Activated CD8-positive, alpha-beta memory T cell treated with anti-CD3 and anti-CD28 coated beads, Interleukin-2, amount 10 ng/mL, durations not matched to agents 7 days and 5 days (primary cell): ENCODE data around the gene OR4S2. TPM values are rescaled to one million over a fixed set of nuclear protein-coding genes. Genes with fewer than 3 reads are reported as not detected.

Experiments used
- ATAC-seq: fragments of 150-1000 bp; cut with Tn5 transposase; one replicate; pipeline ENCODE4 v1.10.0; 2021; ENCODE audit warnings: moderate library complexity
- CTCF ChIA-PET: fragments of 350-600 bp; sonication (Branson Sonifier 250); formaldehyde crosslinking; loops from one replicate; lab custom pipeline; 2021; ENCODE audit warnings: antibody characterized with exemption; lab: Charles Lee
- DNase-seq: peaks from one replicate; pipeline ENCODE4 v3.0.0-alpha.2; 2020
- H3K27ac Mint-ChIP-seq: one replicate; pipeline ENCODE4 v1.8.0; 2021; ENCODE audit warnings: mild to moderate bottlenecking, mixed read lengths
- H3K27me3 Mint-ChIP-seq: one replicate; pipeline ENCODE4 v1.8.0; 2021; ENCODE audit warnings: mixed read lengths
- H3K36me3 Mint-ChIP-seq: one replicate; pipeline ENCODE4 v1.8.0; 2021; ENCODE audit warnings: mild to moderate bottlenecking, mixed read lengths
- H3K4me1 Mint-ChIP-seq: one replicate; pipeline ENCODE4 v1.8.0; 2021; ENCODE audit warnings: mixed read lengths
- H3K4me3 Mint-ChIP-seq: one replicate; pipeline ENCODE4 v1.8.0; 2021; ENCODE audit warnings: mild to moderate bottlenecking, moderate library complexity, mixed read lengths
- H3K9me3 Mint-ChIP-seq: one replicate; pipeline ENCODE4 v1.8.0; 2022; ENCODE audit warnings: low read depth, mixed read lengths
- total RNA-seq, 2 experiments: library from RNA; stranded (reverse); gene quantifications; one replicate each; pipeline ENCODE4 v1.2.3, GENCODE V29; 2021

OR4S2 gene
- total RNA-seq, result not detected

DNA sequence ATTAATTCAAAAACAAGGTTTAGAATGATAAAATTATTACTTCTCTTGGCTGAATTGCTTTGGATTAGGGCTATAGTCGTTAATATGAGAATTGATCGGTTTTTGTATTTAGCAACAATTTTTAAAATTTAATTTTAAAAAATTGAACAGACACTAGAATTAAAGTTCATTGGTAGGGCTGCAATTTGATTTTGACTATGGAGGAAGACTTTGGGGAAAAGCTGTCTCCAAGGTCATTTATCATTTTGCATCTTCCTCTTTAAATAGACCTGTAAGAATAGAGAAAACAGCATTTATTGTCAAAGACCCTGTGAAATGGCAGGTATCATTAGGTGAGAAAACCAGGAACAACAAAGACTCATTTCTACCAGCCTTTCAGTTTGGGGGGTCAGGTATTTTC is at the start of gene OR4S2:
Gene OR4S2 (plus strand): TSS at position 301 of the 400 bp plus-strand sequence. CDS start 2,577 bp downstream, outside the sequence.
- Mint-ChIP-seq H3K4me3 (no peak within 1 kb of the TSS), H3K27me3 (no peaks in the 10 kb centered on the region), H3K36me3 (no peaks in the 10 kb centered on the region), H3K27ac (no peak within 1 kb of the TSS), H3K9me3 (peaks cover 14% of the 10 kb centered on the region), H3K4me1 (no peaks in the 10 kb centered on the region)
- no peak for ATAC-seq
- DNase-seq, result no peak
- CTCF ChIA-PET, result no interaction called here

- Mint-ChIP-seq H3K4me1 (no peaks in the 10 kb centered on the region), H3K27me3 (no peaks in the 10 kb centered on the region), H3K4me3 (no peak within 1 kb of the TSS), H3K9me3 (peaks cover 22% of the 10 kb centered on the region), H3K36me3 (no peaks in the 10 kb centered on the region), H3K27ac (no peak within 1 kb of the TSS)
- DNase-seq (no peak), ATAC-seq (no peak)
- CTCF ChIA-PET, result no interaction called here
Observed at GRCh38 chr11:55607545-55607944, 40.6 kb upstream of the OR4S2 start, which contains the start of gene OR4C11. OR4C11 (minus strand) TSS chr11:55607645; CDS start chr11:55604373, 3,272 bp downstream.

- H3K9me3 Mint-ChIP-seq, result peaks cover 19% of the 10 kb centered on the region
- H3K27ac Mint-ChIP-seq, result no peak overlapping the region
- H3K4me3 Mint-ChIP-seq, result no peak overlapping the region
- ATAC-seq, result no peak
- H3K36me3 Mint-ChIP-seq, result no peaks in the 10 kb centered on the region
- no peak for DNase-seq
- no peaks in the 10 kb centered on the region for H3K4me1 Mint-ChIP-seq
- no peaks in the 10 kb centered on the region for H3K27me3 Mint-ChIP-seq
- CTCF ChIA-PET, result no interaction called here
Observed at GRCh38 chr11:55624531-55624930, 23.6 kb upstream of the OR4S2 start.

DNA sequence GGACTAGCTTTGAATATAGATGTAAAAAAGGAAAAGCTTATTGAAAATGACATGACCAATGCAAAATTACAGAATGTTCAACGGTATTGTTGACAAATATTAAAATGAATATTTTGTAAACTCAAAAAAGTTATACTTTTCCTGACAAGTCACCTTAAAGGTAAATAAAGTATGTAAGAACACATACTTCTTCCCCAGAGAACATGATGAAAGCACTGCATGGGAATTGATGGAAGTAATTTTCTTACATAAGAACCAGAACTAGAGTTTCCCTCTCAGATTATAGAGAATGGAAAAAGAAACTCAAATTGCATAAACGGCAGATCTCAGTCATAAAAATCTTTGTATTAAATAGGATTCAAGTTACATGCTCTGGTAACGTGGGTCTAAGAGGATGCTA is 13.3 kb upstream of the OR4S2 start, which contains the start of gene OR4P4:
Gene OR4P4 (plus strand): TSS at position 301 of the 400 bp plus-strand sequence.
- ATAC-seq (no peak), DNase-seq (no peak)
- Mint-ChIP-seq H3K36me3 (no peaks in the 10 kb centered on the region), H3K4me3 (no peak within 1 kb of the TSS), H3K9me3 (peaks cover 24% of the 10 kb centered on the region), H3K27ac (no peak within 1 kb of the TSS), H3K27me3 (no peaks in the 10 kb centered on the region), H3K4me1 (no peaks in the 10 kb centered on the region)
- CTCF ChIA-PET, result no interaction called here

GRCh38 chr11:55652560-55652959 is 4.4 kb downstream of the OR4S2 start:
- Mint-ChIP-seq H3K9me3 (peaks cover 18% of the 10 kb centered on the region), H3K27ac (no peak overlapping the region), H3K4me3 (no peak overlapping the region), H3K4me1 (no peaks in the 10 kb centered on the region), H3K36me3 (no peaks in the 10 kb centered on the region), H3K27me3 (no peaks in the 10 kb centered on the region)
- DNase-seq (no peak), ATAC-seq (no peak)
- CTCF ChIA-PET, result no interaction called here

DNA sequence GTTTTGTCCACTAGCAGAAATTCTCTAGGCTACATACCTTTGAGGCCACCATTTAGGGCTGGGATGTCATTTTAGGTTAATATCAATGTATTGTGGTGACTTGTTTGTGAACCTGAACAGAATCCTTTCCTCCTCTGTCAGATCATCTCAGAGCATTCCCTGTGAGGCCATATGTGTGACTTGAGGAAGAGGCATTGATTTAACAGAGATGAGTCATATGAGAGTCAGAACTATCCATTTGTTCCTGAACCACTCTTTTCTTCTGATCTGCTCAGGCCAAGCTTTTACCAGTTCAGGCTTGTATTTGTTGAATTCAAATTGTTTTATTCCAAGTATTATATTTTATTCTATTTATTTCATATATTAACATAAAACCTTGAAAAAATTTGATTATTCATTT is 7.0 kb downstream of the OR4S2 start:
- H3K4me1 Mint-ChIP-seq, result no peaks in the 10 kb centered on the region
- H3K27me3 Mint-ChIP-seq, result no peaks in the 10 kb centered on the region
- peaks cover 18% of the 10 kb centered on the region for H3K9me3 Mint-ChIP-seq
- CTCF ChIA-PET, result no interaction called here
- ATAC-seq (no peak), DNase-seq (no peak)
- no peak overlapping the region for H3K27ac Mint-ChIP-seq
- no peaks in the 10 kb centered on the region for H3K36me3 Mint-ChIP-seq
- no peak overlapping the region for H3K4me3 Mint-ChIP-seq

GRCh38 chr11:55658031-55658573 is 10.0 kb downstream of the OR4S2 start:
- CTCF ChIA-PET, result no interaction called here
- no peaks in the 10 kb centered on the region for H3K27me3 Mint-ChIP-seq
- ATAC-seq, result no peak
- no peak for DNase-seq
- H3K27ac Mint-ChIP-seq, result no peak overlapping the region
- no peaks in the 10 kb centered on the region for H3K4me1 Mint-ChIP-seq
- H3K36me3 Mint-ChIP-seq, result no peaks in the 10 kb centered on the region
- H3K4me3 Mint-ChIP-seq, result no peak overlapping the region
- H3K9me3 Mint-ChIP-seq, result peaks cover 13% of the 10 kb centered on the region

DNA sequence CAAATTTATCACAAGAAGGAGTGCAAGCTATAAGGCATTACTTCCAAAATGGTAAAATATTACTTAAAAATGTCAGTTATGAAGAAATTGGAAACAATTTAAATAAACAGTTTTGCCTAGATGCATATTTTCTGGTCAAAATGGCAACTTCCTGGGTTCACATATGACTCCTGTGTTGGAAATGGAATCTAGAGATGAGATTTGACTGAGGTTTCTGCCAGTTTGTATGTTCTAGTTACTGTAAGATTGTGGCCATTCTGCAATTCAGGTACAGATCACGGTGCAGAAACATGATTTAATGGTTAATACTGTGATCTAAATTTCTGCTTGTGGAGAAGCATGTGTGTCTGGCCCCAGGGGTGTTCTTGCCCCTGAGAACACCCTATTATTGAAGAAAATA is 10.5 kb downstream of the OR4S2 start:
- Mint-ChIP-seq H3K4me3 (no peak overlapping the region), H3K9me3 (peaks cover 13% of the 10 kb centered on the region), H3K36me3 (no peaks in the 10 kb centered on the region), H3K27me3 (no peaks in the 10 kb centered on the region), H3K27ac (no peak overlapping the region), H3K4me1 (no peaks in the 10 kb centered on the region)
- CTCF ChIA-PET, result no interaction called here
- ATAC-seq (no peak), DNase-seq (no peak)

DNA sequence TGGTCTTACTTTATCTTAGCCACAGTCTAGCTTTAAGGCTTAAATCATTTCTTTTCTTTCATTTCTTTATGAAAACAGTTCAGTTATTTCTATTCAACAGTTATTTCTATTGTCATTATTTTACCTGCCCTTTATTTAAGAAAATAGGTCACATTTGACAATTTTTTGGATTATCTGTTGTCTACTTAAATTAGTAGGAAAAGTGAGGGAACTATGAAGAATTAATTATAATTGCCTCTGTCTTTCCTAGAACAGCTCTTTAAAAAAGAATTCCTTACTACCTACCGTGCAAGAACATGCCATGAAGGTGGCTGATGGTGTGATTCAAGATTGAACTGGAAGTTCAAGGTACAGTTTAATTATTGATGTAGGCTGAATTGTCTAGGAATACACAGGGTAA is 13.8 kb downstream of the OR4S2 start, which contains the start of gene OR4C6:
Gene OR4C6 (plus strand): TSS at position 301 of the 400 bp plus-strand sequence. CDS start 2,966 bp downstream, outside the sequence.
- no peak within 1 kb of the TSS for H3K4me3 Mint-ChIP-seq
- no peak for ATAC-seq
- H3K9me3 Mint-ChIP-seq, result peaks cover 15% of the 10 kb centered on the region

GRCh38 chr11:55669376-55669775 is 21.2 kb downstream of the OR4S2 start:
- ATAC-seq, result no peak
- CTCF ChIA-PET, result no interaction called here
- Mint-ChIP-seq H3K9me3 (peaks cover 6% of the 10 kb centered on the region), H3K27ac (no peak overlapping the region), H3K27me3 (no peaks in the 10 kb centered on the region), H3K4me1 (no peaks in the 10 kb centered on the region), H3K4me3 (no peak overlapping the region), H3K36me3 (no peaks in the 10 kb centered on the region)
- DNase-seq, result no peak

More for the DNA sequence above, 13.8 kb downstream of the OR4S2 start, which contains the start of gene OR4C6:
- CTCF ChIA-PET, result no interaction called here
- DNase-seq, result no peak
- no peaks in the 10 kb centered on the region for H3K36me3 Mint-ChIP-seq
- H3K4me1 Mint-ChIP-seq, result no peaks in the 10 kb centered on the region
- H3K27me3 Mint-ChIP-seq, result no peaks in the 10 kb centered on the region
- H3K27ac Mint-ChIP-seq, result no peak within 1 kb of the TSS

DNA sequence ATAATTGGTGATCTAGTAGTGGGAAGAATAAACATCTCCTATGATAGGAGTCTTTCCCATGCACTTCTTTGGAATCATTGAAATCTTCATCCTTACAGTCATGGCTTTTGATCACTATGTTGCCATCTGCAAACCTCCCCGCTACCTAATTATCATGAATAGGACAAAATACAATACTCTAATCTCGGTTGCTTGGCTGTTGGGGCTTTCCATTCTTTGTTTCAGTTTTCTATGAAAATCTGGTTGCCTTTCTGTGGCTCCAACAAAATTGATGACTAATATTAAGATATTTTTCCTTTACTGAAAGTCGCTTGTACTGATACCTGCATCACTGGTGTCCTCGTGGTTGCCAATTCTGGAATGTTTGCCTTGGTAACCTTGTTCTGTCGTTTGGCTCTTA is 25.7 kb downstream of the OR4S2 start:
- Mint-ChIP-seq H3K27ac (no peak overlapping the region), H3K36me3 (no peaks in the 10 kb centered on the region), H3K4me3 (no peak overlapping the region), H3K9me3 (peaks cover 3% of the 10 kb centered on the region), H3K27me3 (no peaks in the 10 kb centered on the region), H3K4me1 (no peaks in the 10 kb centered on the region)
- no peak for ATAC-seq
- CTCF ChIA-PET, result no interaction called here
- DNase-seq, result no peak

GRCh38 chr11:55697817-55698216 is 49.7 kb downstream of the OR4S2 start:
- CTCF ChIA-PET, result no interaction called here
- no peak for DNase-seq
- no peaks in the 10 kb centered on the region for H3K27me3 Mint-ChIP-seq

GRCh38 chr11:55701429-55701828 is 53.3 kb downstream of the OR4S2 start:
- Mint-ChIP-seq H3K27me3 (no peaks in the 10 kb centered on the region), H3K36me3 (no peaks in the 10 kb centered on the region), H3K4me3 (no peak overlapping the region), H3K27ac (no peak overlapping the region), H3K9me3 (peaks cover 11% of the 10 kb centered on the region), H3K4me1 (no peaks in the 10 kb centered on the region)
- ATAC-seq (no peak), DNase-seq (no peak)
- CTCF ChIA-PET, result no interaction called here

More at GRCh38 chr11:55697817-55698216, 49.7 kb downstream of the OR4S2 start:
- no peaks in the 10 kb centered on the region for H3K4me1 Mint-ChIP-seq
- peaks cover 8% of the 10 kb centered on the region for H3K9me3 Mint-ChIP-seq
- no peaks in the 10 kb centered on the region for H3K36me3 Mint-ChIP-seq
- H3K27ac Mint-ChIP-seq, result no peak overlapping the region
- no peak overlapping the region for H3K4me3 Mint-ChIP-seq
- ATAC-seq, result no peak
